Right atrium auricular region (tissue), 2 donors: ENCODE measurements around the gene SAMD3. TPM values are rescaled to one million over a fixed set of nuclear protein-coding genes. Genes with fewer than 3 reads are reported as not detected.

Source experiments
- DNase-seq: peaks from one replicate; pipeline ENCODE4 v3.0.0-alpha.2; 2019; ENCODE audit warnings: low spot score
- H3K27ac ChIP-seq, 2 donors: fragments of 200-600 bp; sonication (generic); 1 replicate in 1 of 2; 2 replicates in 1 of 2; pipeline ENCODE4 v1.5.1; 2016 to 2019
- H3K27me3 ChIP-seq, 2 donors: fragments of 200-600 bp; sonication (generic); one replicate each; pipeline versions ENCODE4 v1.5.1 to v1.6.0; 2017 to 2019
- H3K36me3 ChIP-seq: fragments of 200-600 bp; sonication (generic); one replicate; pipeline ENCODE4 v1.5.1; 2016
- H3K4me1 ChIP-seq, 2 donors: fragments of 200-600 bp; sonication (generic); one replicate each; pipeline versions ENCODE4 v1.5.1 to v1.6.0; 2017 to 2019
- H3K4me3 ChIP-seq, 2 donors: fragments of 200-600 bp; sonication (generic); 1 replicate in 1 of 2; 2 replicates in 1 of 2; pipeline ENCODE4 v1.5.1; 2017 to 2019; ENCODE audit warnings: mild to moderate bottlenecking in 1 of 2, moderate library complexity in 1 of 2
- H3K9me3 ChIP-seq, 2 donors: fragments of 200-600 bp; sonication (generic); one replicate each; pipeline ENCODE4 v1.5.1; 2019
- total RNA-seq, 2 donors: library from RNA; depleted of rRNA; stranded (reverse); fragments of >200 nt; gene quantifications; one replicate each; pipeline ENCODE4 v1.1.0, GENCODE V29; 2016
- TF ChIP-seq, protein P1 (sequence below), 2 donors: fragments of 200-600 bp; sonication (generic); IDR thresholded peaks; one replicate each; pipeline ENCODE4 v1.5.1; 2019; ENCODE audit warnings: antibody characterized with exemption in 2 of 2

SAMD3 gene
- total RNA-seq, 2 donors from 2014 or later, result 0.67 TPM; not detected in 1

DNA sequence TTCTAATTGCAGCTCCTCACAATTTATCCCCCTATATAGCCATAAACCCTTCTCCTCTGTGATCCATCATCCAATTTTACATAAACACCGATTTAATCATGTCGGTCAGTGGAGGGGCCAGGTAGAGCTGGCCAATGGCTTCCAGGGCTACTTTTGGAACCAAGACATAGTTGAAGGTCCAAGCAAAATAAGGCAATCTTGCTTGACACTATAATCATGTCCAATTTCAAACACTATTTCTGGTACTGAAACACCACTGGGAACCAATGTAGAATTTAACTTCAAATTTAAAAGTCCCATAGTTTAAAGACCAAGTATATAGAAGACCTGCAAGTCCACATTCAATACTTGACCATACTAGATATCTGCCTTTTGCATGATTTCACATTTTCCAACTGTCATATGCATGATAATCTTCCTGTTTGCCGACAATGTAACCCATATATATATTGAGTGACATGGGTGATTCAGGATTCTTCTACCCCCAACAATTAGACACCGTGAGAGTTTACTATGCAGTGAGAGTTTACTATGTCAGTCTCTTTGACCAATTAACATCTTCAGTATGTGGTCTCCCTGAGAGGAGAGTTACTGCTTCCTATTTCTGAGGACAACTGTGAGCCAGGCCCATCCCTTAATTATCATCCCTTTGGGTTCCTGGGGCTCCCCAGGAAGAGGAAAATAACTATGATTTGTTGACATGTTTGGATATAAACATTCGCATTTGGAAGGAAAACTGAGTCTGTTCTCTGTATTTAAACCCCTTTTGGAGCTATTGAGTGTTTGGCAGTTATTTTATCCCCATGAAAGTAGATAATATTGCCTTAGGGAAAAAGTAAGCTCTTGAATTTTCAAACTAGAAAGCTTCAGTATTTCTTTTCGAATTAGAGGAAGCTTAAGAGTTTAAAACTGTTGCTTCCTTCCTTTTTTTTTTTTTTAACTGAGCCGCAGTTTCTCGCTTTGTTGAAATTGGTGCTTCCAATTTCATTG lies 31.8 kb downstream of the SAMD3 start:
- no peak for DNase-seq
- no peak overlapping the region for H3K27ac ChIP-seq
- no peak overlapping the region for H3K4me3 ChIP-seq
- no peaks in the 10 kb centered on the region for H3K4me1 ChIP-seq
- H3K27me3 ChIP-seq, result no peaks in the 10 kb centered on the region
- TF ChIP-seq, protein P1, sequence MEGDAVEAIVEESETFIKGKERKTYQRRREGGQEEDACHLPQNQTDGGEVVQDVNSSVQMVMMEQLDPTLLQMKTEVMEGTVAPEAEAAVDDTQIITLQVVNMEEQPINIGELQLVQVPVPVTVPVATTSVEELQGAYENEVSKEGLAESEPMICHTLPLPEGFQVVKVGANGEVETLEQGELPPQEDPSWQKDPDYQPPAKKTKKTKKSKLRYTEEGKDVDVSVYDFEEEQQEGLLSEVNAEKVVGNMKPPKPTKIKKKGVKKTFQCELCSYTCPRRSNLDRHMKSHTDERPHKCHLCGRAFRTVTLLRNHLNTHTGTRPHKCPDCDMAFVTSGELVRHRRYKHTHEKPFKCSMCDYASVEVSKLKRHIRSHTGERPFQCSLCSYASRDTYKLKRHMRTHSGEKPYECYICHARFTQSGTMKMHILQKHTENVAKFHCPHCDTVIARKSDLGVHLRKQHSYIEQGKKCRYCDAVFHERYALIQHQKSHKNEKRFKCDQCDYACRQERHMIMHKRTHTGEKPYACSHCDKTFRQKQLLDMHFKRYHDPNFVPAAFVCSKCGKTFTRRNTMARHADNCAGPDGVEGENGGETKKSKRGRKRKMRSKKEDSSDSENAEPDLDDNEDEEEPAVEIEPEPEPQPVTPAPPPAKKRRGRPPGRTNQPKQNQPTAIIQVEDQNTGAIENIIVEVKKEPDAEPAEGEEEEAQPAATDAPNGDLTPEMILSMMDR (IDR thresholded peaks at IDR 0.05), result no peak
- no peaks in the 10 kb centered on the region for H3K9me3 ChIP-seq
- H3K36me3 ChIP-seq, result no peaks in the 10 kb centered on the region

DNA sequence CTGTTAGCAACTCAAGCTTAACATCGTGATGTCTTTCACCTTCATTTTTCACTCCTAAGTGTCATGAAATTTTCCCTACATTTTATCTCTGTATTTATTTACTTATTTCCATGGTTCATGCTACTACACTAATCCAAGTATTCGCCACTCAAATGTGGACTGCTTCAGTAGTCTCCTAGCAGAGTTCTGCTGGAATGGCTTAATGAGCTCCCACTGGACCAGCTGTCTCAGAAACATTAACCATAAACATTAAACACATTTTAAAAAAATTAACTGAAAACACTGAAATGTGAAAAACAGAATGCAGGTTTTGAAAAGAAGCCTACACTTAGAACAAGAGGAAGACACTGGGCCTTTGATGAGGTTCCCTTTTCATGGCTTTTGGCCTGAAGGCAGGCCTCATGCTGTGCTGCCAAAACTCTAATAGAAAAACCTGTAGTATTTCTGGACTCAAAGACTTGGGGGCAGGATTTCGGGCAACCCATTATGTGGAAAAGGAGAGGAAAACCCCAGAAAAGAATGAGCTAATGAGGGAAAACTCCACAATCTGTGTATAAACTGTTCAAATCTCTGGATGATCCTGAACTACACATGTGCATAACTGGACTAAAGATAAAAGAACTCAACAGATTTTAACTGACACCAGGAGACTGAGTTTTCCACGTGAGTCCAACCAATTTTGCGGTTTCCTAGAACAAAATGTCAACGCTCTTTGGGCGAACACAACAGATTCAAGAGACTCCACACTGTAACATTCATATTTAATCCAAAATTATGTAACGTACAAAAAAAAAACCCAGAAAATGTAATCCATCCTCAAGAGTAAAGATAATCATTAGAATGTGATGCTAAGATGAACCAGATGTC lies 33.0 kb downstream of the SAMD3 start:
- Histone ChIP-seq H3K4me1 (no peaks in the 10 kb centered on the region), H3K9me3 (no peaks in the 10 kb centered on the region), H3K27ac (no peak overlapping the region), H3K4me3 (no peak overlapping the region), H3K36me3 (no peaks in the 10 kb centered on the region), H3K27me3 (no peaks in the 10 kb centered on the region)
- no peak for DNase-seq
- TF ChIP-seq, protein P1 (IDR thresholded peaks at IDR 0.05), result no peak

DNA sequence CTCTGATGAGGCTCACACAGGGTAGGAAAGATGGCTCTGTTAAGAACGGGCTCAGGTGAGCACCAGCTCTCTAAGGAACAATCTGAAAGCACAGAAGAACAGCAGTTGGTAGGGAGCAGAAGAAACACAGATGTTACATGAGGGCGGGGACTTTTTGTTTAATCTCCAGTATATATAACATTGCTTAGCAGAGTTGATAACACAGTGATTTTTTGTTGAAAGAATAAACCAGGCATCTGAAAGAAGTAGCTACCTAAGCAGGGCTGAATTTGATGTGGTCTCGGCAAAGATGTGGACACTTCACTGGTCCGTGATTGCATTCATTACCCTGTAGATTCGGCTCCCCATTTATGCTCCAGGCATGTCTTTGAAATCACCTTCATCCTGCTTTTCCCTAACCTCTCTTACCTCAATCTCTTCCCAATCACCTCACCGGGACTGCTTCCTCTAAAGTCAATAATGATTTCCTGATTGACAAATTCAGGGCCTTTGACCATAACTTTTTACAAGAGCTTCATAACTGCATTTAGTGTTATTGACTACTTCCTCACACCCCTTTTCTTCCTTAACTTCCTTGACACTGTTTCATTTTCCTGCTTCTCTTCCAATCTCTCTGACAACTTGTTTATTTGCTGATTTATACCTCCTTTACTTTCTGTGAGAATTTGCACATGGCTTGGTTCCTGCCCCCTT lies 34.4 kb downstream of the SAMD3 start:
- DNase-seq, result no peak
- Histone ChIP-seq H3K9me3 (no peaks in the 10 kb centered on the region), H3K4me1 (no peaks in the 10 kb centered on the region), H3K4me3 (no peak overlapping the region), H3K27ac (no peak overlapping the region), H3K36me3 (no peaks in the 10 kb centered on the region), H3K27me3 (no peaks in the 10 kb centered on the region)
- TF ChIP-seq, protein P1 (IDR thresholded peaks at IDR 0.05), result no peak

DNA sequence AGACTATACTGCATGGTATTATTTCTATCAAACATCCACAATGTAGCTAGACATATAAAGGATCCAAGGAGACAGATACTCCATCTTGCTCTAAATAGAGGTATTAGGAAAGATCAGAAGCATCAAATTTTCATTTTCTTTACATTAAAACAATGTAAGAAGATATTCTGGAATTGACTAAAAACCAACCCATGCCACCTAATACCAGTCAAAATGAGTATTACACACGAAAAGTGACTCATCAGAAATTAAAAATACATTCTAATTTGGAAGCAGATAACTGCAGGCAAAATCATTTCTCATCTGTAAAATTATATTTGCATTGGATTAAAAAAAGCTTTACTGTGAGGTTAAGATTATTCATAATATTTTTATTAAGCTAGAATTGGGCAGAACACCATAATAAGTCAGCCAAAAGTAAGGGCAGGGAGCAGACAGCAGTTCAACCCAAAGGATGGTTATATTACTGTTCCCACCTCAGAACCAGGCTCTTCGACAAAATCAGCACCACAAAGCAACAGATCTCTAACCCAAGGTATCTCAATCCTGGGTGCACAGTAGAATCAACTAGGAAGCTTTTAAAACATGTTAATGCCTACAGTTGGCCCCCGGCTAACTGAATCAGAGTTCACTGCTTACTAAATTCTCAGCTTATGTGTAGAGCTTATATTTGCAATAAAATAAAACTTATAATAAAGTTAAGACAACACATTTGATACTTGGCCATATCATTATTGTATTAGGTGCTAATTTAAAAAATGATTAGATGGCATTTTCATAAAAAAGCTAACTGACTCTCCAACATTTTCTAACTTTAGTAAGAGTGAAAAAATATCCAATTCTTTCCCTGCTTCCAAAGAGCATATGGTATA lies 35.2 kb downstream of the SAMD3 start:
- Histone ChIP-seq H3K27me3 (no peaks in the 10 kb centered on the region), H3K36me3 (no peaks in the 10 kb centered on the region), H3K27ac (no peak overlapping the region), H3K9me3 (no peaks in the 10 kb centered on the region), H3K4me3 (no peak overlapping the region), H3K4me1 (no peaks in the 10 kb centered on the region)
- no peak for DNase-seq
- TF ChIP-seq, protein P1 (IDR thresholded peaks at IDR 0.05), result no peak

DNA sequence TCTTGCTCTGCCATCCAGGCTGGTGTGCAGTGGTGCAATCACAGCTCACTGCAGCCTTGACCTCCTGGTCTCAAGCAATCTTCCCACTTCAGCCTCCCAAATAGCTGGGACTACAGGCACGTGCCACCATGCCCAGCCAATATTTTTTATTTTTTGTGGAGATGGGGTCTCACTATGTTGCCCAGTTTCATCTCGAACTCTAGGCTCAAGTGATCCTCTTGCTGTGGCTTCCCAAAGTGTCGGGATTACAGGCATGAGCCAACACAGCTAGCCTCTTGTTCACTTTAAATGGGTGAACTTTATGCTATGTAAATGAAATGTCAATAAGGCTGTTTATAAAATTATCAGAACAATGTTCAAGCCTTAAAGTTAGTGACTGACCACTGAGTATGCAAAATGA lies 37.1 kb downstream of the SAMD3 start:
- DNase-seq, result no peak
- TF ChIP-seq, protein P1 (IDR thresholded peaks at IDR 0.05), result no peak
- Histone ChIP-seq H3K4me1 (no peaks in the 10 kb centered on the region), H3K4me3 (no peak overlapping the region), H3K36me3 (no peaks in the 10 kb centered on the region), H3K9me3 (no peaks in the 10 kb centered on the region), H3K27ac (no peak overlapping the region), H3K27me3 (no peaks in the 10 kb centered on the region)
